Esophagus muscularis mucosa (tissue), 4 donors: ENCODE data around the gene DDX59. TPM values are rescaled to one million over a fixed set of nuclear protein-coding genes. Genes with fewer than 3 reads are reported as not detected.

ENCODE experiments used
- DNase-seq: peaks from one replicate; pipeline ENCODE4 v3.0.0-alpha.2; 2017; ENCODE audit errors: extremely low spot score
- H3K27ac ChIP-seq, 4 donors: fragments of 200-600 bp; sonication (generic); replicated peaks in 1 of 4; 1 replicate in 3 of 4; 2 replicates in 1 of 4; pipeline ENCODE4 v1.5.1; 2016 to 2019; ENCODE audit warnings: mild to moderate bottlenecking in 1 of 4
- H3K27me3 ChIP-seq, 4 donors: fragments of 200-600 bp; sonication (generic); one replicate each; pipeline versions ENCODE4 v1.5.1 to v1.6.0; 2016 to 2019
- H3K36me3 ChIP-seq, 4 donors: fragments of 200-600 bp; sonication (generic); one replicate each; pipeline ENCODE4 v1.5.1; 2016 to 2019
- H3K4me1 ChIP-seq, 4 donors: fragments of 200-600 bp; sonication (generic); one replicate each; pipeline ENCODE4 v1.5.1; 2016 to 2019
- H3K4me3 ChIP-seq, 4 donors: fragments of 200-600 bp; sonication (generic); 1 replicate in 2 of 4; 2 replicates in 2 of 4; pipeline ENCODE4 v1.5.1; 2016 to 2019; ENCODE audit warnings: mild to moderate bottlenecking in 4 of 4, moderate library complexity in 1 of 4
- H3K9me3 ChIP-seq, 4 donors: fragments of 200-600 bp; sonication (generic); 1 replicate in 3 of 4; 2 replicates in 1 of 4; pipeline ENCODE4 v1.5.1; 2016 to 2019
- EP300 ChIP-seq: sonication (generic); formaldehyde crosslinking; IDR thresholded peaks from one replicate; pipeline ENCODE4 v1.6.1; 2017; ENCODE audit warnings: antibody characterized with exemption
- POLR2A ChIP-seq: fragments of 450-650 bp; IDR thresholded peaks from one replicate; pipeline ENCODE4 v1.6.1; 2017; ENCODE audit warnings: antibody characterized with exemption, moderate library complexity, mild to moderate bottlenecking, low read depth
- POLR2AphosphoS5 ChIP-seq, 2 donors: sonication (generic); formaldehyde crosslinking; IDR thresholded peaks; one replicate each; pipeline ENCODE4 v1.6.1; 2017; ENCODE audit warnings: antibody characterized with exemption in 2 of 2
- WGBS: methylation state at CpG from one replicate; pipeline ENCODE4 v1.1.5; 2018; 5-methylcytosine and 5-hydroxymethylcytosine counted together
- intact Hi-C: fragments of 100-400 bp; cut with DNase I; formaldehyde crosslinking; loops from one replicate; pipeline ENCODE4 v1.15.1; 2023
- total RNA-seq, 4 donors: library from RNA; depleted of rRNA; stranded (reverse); fragments of >200 nt; gene quantifications; one replicate each; pipeline versions ENCODE4 v1.1.0 to v1.2.1, GENCODE V29; 2016
- TF ChIP-seq, protein P1 (sequence below), 3 experiments: fragments of 200-600 bp in 2 of 3; fragments of 450-650 bp in 1 of 3; sonication (generic) in 2 of 3; IDR thresholded peaks; one replicate each; pipeline ENCODE4 v1.5.1; 2017 to 2019; ENCODE audit warnings: antibody characterized with exemption in 3 of 3, mild to moderate bottlenecking in 2 of 3, moderate library complexity in 1 of 3

The DDX59 gene
- total RNA-seq, 4 donors from 2014 or later: 18.1 to 30.0 (median 21.7) TPM

DNA sequence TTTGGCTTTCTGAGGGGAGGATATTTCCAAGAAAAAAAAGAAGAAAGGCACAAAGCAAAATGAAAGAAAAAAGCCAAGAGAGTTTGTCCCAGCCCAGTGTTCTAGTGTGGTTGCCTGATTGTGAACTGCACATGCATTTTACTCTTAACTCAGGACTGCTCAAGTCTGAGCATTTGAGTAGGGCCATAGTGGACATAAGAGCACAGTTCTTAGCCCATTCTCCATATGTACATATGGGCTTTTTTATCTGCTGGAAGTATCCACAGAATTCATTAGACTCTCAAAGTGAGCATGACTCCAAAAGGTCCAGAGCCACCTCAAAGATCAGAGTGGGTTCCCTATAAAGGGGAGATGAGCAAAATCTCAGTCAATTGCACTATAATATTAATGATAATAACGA, 13.6 kb upstream of the DDX59 start:
- H3K4me3 ChIP-seq: no peak overlapping the region
- 0% methylated on average over 1 of the region's 1 CpG for whole genome bisulfite sequencing
- H3K27ac ChIP-seq: no peak overlapping the region
- no peak for DNase-seq
- intact Hi-C loops: no loop called here
- no peaks in the 10 kb centered on the region for H3K36me3 ChIP-seq
- TF ChIP-seq POLR2AphosphoS5 (IDR thresholded peaks at IDR 0.05) (no peak), POLR2A (no peak), EP300 (no peak)
- TF ChIP-seq, protein P1, sequence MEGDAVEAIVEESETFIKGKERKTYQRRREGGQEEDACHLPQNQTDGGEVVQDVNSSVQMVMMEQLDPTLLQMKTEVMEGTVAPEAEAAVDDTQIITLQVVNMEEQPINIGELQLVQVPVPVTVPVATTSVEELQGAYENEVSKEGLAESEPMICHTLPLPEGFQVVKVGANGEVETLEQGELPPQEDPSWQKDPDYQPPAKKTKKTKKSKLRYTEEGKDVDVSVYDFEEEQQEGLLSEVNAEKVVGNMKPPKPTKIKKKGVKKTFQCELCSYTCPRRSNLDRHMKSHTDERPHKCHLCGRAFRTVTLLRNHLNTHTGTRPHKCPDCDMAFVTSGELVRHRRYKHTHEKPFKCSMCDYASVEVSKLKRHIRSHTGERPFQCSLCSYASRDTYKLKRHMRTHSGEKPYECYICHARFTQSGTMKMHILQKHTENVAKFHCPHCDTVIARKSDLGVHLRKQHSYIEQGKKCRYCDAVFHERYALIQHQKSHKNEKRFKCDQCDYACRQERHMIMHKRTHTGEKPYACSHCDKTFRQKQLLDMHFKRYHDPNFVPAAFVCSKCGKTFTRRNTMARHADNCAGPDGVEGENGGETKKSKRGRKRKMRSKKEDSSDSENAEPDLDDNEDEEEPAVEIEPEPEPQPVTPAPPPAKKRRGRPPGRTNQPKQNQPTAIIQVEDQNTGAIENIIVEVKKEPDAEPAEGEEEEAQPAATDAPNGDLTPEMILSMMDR (IDR thresholded peaks at IDR 0.05): no peak
- no peaks in the 10 kb centered on the region for H3K4me1 ChIP-seq
- no peaks in the 10 kb centered on the region for H3K27me3 ChIP-seq
- no peaks in the 10 kb centered on the region for H3K9me3 ChIP-seq

DNA sequence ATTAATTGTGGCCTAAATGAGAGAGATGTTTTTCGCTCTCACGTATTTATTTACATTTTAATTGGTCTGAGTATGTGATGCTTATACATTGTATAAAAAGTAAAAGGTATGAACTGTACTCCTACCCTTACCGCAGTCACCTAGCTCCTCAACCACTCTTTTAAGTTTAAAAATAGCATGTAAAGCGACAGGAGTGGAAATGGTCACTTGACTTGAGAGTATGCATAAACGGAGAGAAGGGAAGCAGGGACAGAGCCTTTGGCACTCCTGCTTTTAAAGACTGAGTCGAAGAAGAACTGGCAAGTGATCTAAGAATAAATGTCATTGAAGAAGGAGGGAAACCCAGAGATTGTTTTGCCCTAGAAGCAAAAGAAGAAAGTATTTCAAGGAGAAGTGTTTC, 11.5 kb upstream of the DDX59 start:
- H3K27ac ChIP-seq: no peak overlapping the region
- H3K4me3 ChIP-seq: no peak overlapping the region
- H3K4me1 ChIP-seq: no peaks in the 10 kb centered on the region
- no peak for DNase-seq
- intact Hi-C loops: no loop called here
- no peak for TF ChIP-seq POLR2A
- TF ChIP-seq EP300: no peak
- TF ChIP-seq POLR2AphosphoS5 (IDR thresholded peaks at IDR 0.05): no peak
- TF ChIP-seq, protein P1 (IDR thresholded peaks at IDR 0.05): no peak
- no peaks in the 10 kb centered on the region for H3K36me3 ChIP-seq
- H3K9me3 ChIP-seq: no peaks in the 10 kb centered on the region
- 81% methylated on average over 6 of the region's 6 CpGs for WGBS
- no peaks in the 10 kb centered on the region for H3K27me3 ChIP-seq

DNA sequence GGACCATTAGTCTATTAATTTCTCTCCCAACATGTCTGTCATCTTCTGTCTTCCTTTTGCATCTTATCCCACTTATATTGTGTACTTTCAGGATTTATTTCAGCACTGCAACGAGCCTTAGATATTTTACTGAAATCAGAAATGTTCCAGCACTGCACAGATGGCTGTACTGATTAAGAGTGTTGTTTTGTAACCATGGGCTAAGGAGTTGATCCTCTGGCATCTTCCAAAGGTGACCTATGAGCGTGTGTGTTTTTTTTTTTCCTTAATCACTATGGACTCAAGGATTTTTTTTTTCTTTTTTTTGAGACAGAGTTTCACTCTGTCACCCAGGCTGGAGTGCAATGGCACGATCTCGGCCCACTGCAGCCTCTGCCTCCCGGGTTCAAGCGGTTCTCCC, 7.1 kb upstream of the DDX59 start:
- no peak for DNase-seq
- Histone ChIP-seq H3K4me3 (no peak overlapping the region), H3K9me3 (no peaks in the 10 kb centered on the region), H3K27ac (no peak overlapping the region), H3K36me3 (no peaks in the 10 kb centered on the region), H3K27me3 (no peaks in the 10 kb centered on the region), H3K4me1 (no peaks in the 10 kb centered on the region)
- intact Hi-C loops: no loop called here
- 94% methylated on average over 6 of the region's 6 CpGs for WGBS
- TF ChIP-seq POLR2A (no peak), EP300 (no peak), POLR2AphosphoS5 (IDR thresholded peaks at IDR 0.05) (no peak)
- TF ChIP-seq, protein P1 (IDR thresholded peaks at IDR 0.05): no peak

DNA sequence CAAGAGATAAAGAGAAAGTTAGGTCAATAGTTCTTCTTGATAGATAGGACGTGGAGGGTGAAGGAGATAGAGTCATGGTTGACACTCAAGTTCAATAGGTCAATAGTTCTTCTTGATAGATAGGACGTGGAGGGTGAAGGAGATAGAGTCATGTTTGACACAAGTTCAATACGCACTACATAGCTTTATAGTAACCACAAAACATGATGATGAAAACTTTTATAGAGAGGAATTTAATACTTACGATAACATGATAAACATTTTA, 5.8 kb upstream of the DDX59 start:
- H3K27me3 ChIP-seq: no peaks in the 10 kb centered on the region
- no peaks in the 10 kb centered on the region for H3K36me3 ChIP-seq
- H3K4me1 ChIP-seq: peaks cover 3 to 11% (median 10%) of the 10 kb centered on the region in 4 donors
- intact Hi-C loops: no loop called here
- DNase-seq: no peak
- no peaks in the 10 kb centered on the region for H3K9me3 ChIP-seq
- 89% methylated on average over 4 of the region's 4 CpGs for WGBS
- TF ChIP-seq POLR2A (no peak), POLR2AphosphoS5 (IDR thresholded peaks at IDR 0.05) (no peak), EP300 (no peak)
- TF ChIP-seq, protein P1 (IDR thresholded peaks at IDR 0.05): no peak
- no peak overlapping the region for H3K4me3 ChIP-seq
- H3K27ac ChIP-seq: no peak overlapping the region

DNA sequence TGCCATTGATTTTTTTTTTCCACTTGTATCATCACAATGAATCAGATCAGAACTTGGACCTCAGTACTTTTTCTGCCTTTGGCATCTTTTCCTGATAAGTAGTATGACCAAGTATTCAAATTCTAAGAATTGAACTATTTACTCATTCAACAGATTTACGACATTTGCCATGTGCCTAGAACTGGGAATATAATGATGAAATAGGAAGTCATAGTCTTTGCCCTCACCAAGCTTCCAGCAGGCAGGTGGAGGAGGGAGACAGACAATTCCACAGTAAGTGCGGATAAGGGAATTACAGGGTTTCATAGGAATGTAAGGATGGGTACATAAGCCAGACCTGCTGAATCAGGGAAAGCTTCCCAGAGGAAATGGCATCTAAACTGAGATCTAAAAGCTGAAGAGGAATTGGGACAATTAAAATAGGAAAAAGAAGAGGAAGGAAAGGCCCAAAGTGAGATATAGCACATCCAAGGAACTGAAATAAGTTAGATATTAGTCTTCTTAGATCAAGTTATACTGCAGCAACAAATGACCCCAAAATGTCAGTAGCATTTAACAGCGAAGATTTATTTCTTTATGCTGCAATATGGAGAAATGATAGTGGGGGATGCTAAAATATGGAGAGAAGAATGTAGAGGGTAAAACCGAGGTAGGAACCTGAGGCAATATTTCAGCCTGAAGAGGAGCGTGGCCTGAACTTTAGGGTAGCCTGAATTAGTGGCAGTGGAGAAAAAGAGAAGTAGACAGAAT, 5.3 kb upstream of the DDX59 start:
- TF ChIP-seq EP300 (no peak), POLR2A (no peak), POLR2AphosphoS5 (IDR thresholded peaks at IDR 0.05) (no peak)
- TF ChIP-seq, protein P1 (IDR thresholded peaks at IDR 0.05): no peak
- Histone ChIP-seq H3K27me3 (no peaks in the 10 kb centered on the region), H3K9me3 (no peaks in the 10 kb centered on the region), H3K4me3 (no peak overlapping the region), H3K27ac (no peak overlapping the region), H3K36me3 (no peaks in the 10 kb centered on the region), H3K4me1 (peaks cover 3 to 13% (median 13%) of the 10 kb centered on the region in 4 donors)
- WGBS: 88% methylated on average over 5 of the region's 5 CpGs
- no peak for DNase-seq
- intact Hi-C loops: no loop called here
